Upper lobe of left lung (tissue), 4 donors: ENCODE results near the gene KCNA1.

Source experiments
- CTCF ChIP-seq, 6 experiments: fragments of 450-650 bp in 4 of 6; fragments of 200-600 bp in 2 of 6; sonication (generic) in 2 of 6; IDR thresholded peaks; one replicate each; pipeline ENCODE4 v1.5.1; 2016 to 2019; ENCODE audit warnings: antibody characterized with exemption in 6 of 6
- POLR2A ChIP-seq, 4 donors: fragments of 450-650 bp; IDR thresholded peaks; one replicate each; pipeline ENCODE4 v1.5.1; 2016 to 2017; ENCODE audit warnings: antibody characterized with exemption in 4 of 4, mild to moderate bottlenecking in 2 of 4
- POLR2AphosphoS5 ChIP-seq, 2 donors: sonication (generic); formaldehyde crosslinking; IDR thresholded peaks; one replicate each; pipeline ENCODE4 v1.5.1; 2017; ENCODE audit warnings: antibody characterized with exemption in 2 of 2

GRCh38 chr12:4954621-4955354 lies 45.1 kb downstream of the KCNA1 start:
- TF ChIP-seq CTCF (IDR thresholded peaks at IDR 0.05) (no peak), POLR2A (IDR thresholded peaks at IDR 0.05) (no peak), POLR2AphosphoS5 (IDR thresholded peaks at IDR 0.05) (no peak)
